ENCODE measurements around the gene NSUN5. TPM values are rescaled to one million over a fixed set of nuclear protein-coding genes. Genes with fewer than 3 reads are reported as not detected.
A peak's percentile ranks its signal among the peaks of the same experiment; 100 is the strongest.

The NSUN5 gene
- 10 to 100 TPM; 53.3 to 57.0 TPM for total RNA-seq

GRCh38 chr7:73308665-73309214 lies at the start of gene NSUN5:
NSUN5 (minus strand) TSS chr7:73308826; CDS start chr7:73308790, 36 bp downstream.
- Mint-ChIP-seq H3K9me3 (no peaks in the 10 kb centered on the region), H3K4me3 (peak within 1 kb of the TSS; percentile 99), H3K36me3 (ENCODE audit: low read depth) (peaks cover 24% of the 10 kb centered on the region), H3K27me3 (ENCODE audit: low read depth) (no peaks in the 10 kb centered on the region), H3K27ac (peak within 1 kb of the TSS; percentile 93), H3K4me1 (ENCODE audit: low read depth) (peaks cover 28% of the 10 kb centered on the region)
- intact Hi-C loops (cut with micrococcal nuclease), result loop anchor here (1.0 kb wide), 1 partner anchor 214 kb away; the partner anchor contains the start of gene BAZ1B
- peak; percentile 95 for DNase-seq
- CTCF ChIA-PET, result interaction anchor here (0.6 to 1.4 kb wide), 2 partner anchors 143 to 256 kb away, joined by 3 to 4 read pairs; no protein-coding TSS in a partner anchor

GRCh38 chr7:73356159-73356558 lies 47.5 kb upstream of the NSUN5 start:
- H3K36me3 Mint-ChIP-seq (ENCODE audit: low read depth), result no peaks in the 10 kb centered on the region
- no peaks in the 10 kb centered on the region for H3K27me3 Mint-ChIP-seq (ENCODE audit: low read depth)
- H3K27ac Mint-ChIP-seq, result no peak overlapping the region
- peaks cover 13% of the 10 kb centered on the region for H3K4me1 Mint-ChIP-seq (ENCODE audit: low read depth)
- H3K9me3 Mint-ChIP-seq, result peaks cover 4% of the 10 kb centered on the region
- DNase-seq, result no peak
- CTCF ChIA-PET, result no interaction called here
- H3K4me3 Mint-ChIP-seq, result no peak overlapping the region
- intact Hi-C loops (cut with micrococcal nuclease), result no loop called here

GRCh38 chr7:73354821-73355220 lies 46.2 kb upstream of the NSUN5 start:
- Mint-ChIP-seq H3K36me3 (ENCODE audit: low read depth) (no peaks in the 10 kb centered on the region), H3K4me1 (ENCODE audit: low read depth) (peaks cover 13% of the 10 kb centered on the region), H3K9me3 (peaks cover 4% of the 10 kb centered on the region), H3K27me3 (ENCODE audit: low read depth) (no peaks in the 10 kb centered on the region), H3K27ac (no peak overlapping the region), H3K4me3 (no peak overlapping the region)
- CTCF ChIA-PET, result no interaction called here
- intact Hi-C loops (cut with micrococcal nuclease), result no loop called here
- DNase-seq, result no peak

- H3K4me1 Mint-ChIP-seq (ENCODE audit: low read depth), result peaks cover 9% of the 10 kb centered on the region
- peaks cover 4% of the 10 kb centered on the region for H3K9me3 Mint-ChIP-seq
- no peak overlapping the region for H3K4me3 Mint-ChIP-seq
- intact Hi-C loops (cut with micrococcal nuclease), result no loop called here
- no peaks in the 10 kb centered on the region for H3K27me3 Mint-ChIP-seq (ENCODE audit: low read depth)
- DNase-seq, result no peak
- CTCF ChIA-PET, result interaction anchor here (0.6 kb wide), 1 partner anchor 9 kb away, joined by 4 read pairs; no protein-coding TSS in a partner anchor
- H3K36me3 Mint-ChIP-seq (ENCODE audit: low read depth), result no peaks in the 10 kb centered on the region
- H3K27ac Mint-ChIP-seq, result no peak overlapping the region
These were observed 45.6 kb upstream of the NSUN5 start for GRCh38 chr7:73354196-73354595.

GRCh38 chr7:73353243-73353642 lies 44.6 kb upstream of the NSUN5 start:
- DNase-seq, result no peak
- intact Hi-C loops (cut with micrococcal nuclease), result no loop called here
- peaks cover 4% of the 10 kb centered on the region for H3K9me3 Mint-ChIP-seq

GRCh38 chr7:73352784-73353183 lies 44.2 kb upstream of the NSUN5 start:
- no peak overlapping the region for H3K4me3 Mint-ChIP-seq
- CTCF ChIA-PET, result no interaction called here
- no peaks in the 10 kb centered on the region for H3K4me1 Mint-ChIP-seq (ENCODE audit: low read depth)
- no peak for DNase-seq
- H3K27ac Mint-ChIP-seq, result no peak overlapping the region
- H3K36me3 Mint-ChIP-seq (ENCODE audit: low read depth), result no peaks in the 10 kb centered on the region
- intact Hi-C loops (cut with micrococcal nuclease), result no loop called here
- peaks cover 4% of the 10 kb centered on the region for H3K9me3 Mint-ChIP-seq
- H3K27me3 Mint-ChIP-seq (ENCODE audit: low read depth), result no peaks in the 10 kb centered on the region

More at GRCh38 chr7:73353243-73353642, 44.6 kb upstream of the NSUN5 start:
- no peaks in the 10 kb centered on the region for H3K36me3 Mint-ChIP-seq (ENCODE audit: low read depth)
- CTCF ChIA-PET, result no interaction called here
- H3K27ac Mint-ChIP-seq, result no peak overlapping the region
- H3K27me3 Mint-ChIP-seq (ENCODE audit: low read depth), result no peaks in the 10 kb centered on the region
- H3K4me3 Mint-ChIP-seq, result no peak overlapping the region
- H3K4me1 Mint-ChIP-seq (ENCODE audit: low read depth), result peaks cover 4% of the 10 kb centered on the region

- no peaks in the 10 kb centered on the region for H3K36me3 Mint-ChIP-seq (ENCODE audit: low read depth)
- DNase-seq, result no peak
- peaks cover 4% of the 10 kb centered on the region for H3K9me3 Mint-ChIP-seq
- no peaks in the 10 kb centered on the region for H3K4me1 Mint-ChIP-seq (ENCODE audit: low read depth)
- H3K27ac Mint-ChIP-seq, result no peak overlapping the region
- intact Hi-C loops (cut with micrococcal nuclease), result no loop called here
- CTCF ChIA-PET, result interaction anchor here (0.9 kb wide), 1 partner anchor 482 kb away, joined by 3 read pairs; no protein-coding TSS in a partner anchor
- no peaks in the 10 kb centered on the region for H3K27me3 Mint-ChIP-seq (ENCODE audit: low read depth)
- H3K4me3 Mint-ChIP-seq, result no peak overlapping the region
These were observed 43.0 kb upstream of the NSUN5 start for GRCh38 chr7:73351447-73352167.

GRCh38 chr7:73350306-73351068 lies 41.9 kb upstream of the NSUN5 start:
- Mint-ChIP-seq H3K27me3 (ENCODE audit: low read depth) (no peaks in the 10 kb centered on the region), H3K4me3 (no peak overlapping the region), H3K27ac (no peak overlapping the region), H3K4me1 (ENCODE audit: low read depth) (no peaks in the 10 kb centered on the region), H3K36me3 (ENCODE audit: low read depth) (no peaks in the 10 kb centered on the region), H3K9me3 (peaks cover 4% of the 10 kb centered on the region)
- CTCF ChIA-PET, result interaction anchor here (0.9 kb wide), 1 partner anchor 483 kb away, joined by 3 read pairs; no protein-coding TSS in a partner anchor
- intact Hi-C loops (cut with micrococcal nuclease), result no loop called here
- no peak for DNase-seq

- Mint-ChIP-seq H3K4me1 (ENCODE audit: low read depth) (no peaks in the 10 kb centered on the region), H3K9me3 (peaks cover 4% of the 10 kb centered on the region)
These were observed 41.1 kb upstream of the NSUN5 start for GRCh38 chr7:73349763-73350162.

GRCh38 chr7:73345951-73346350 lies 37.3 kb upstream of the NSUN5 start:
- H3K27ac Mint-ChIP-seq, result no peak overlapping the region
- CTCF ChIA-PET, result no interaction called here
- H3K27me3 Mint-ChIP-seq (ENCODE audit: low read depth), result no peaks in the 10 kb centered on the region
- H3K9me3 Mint-ChIP-seq, result no peaks in the 10 kb centered on the region
- H3K4me1 Mint-ChIP-seq (ENCODE audit: low read depth), result no peaks in the 10 kb centered on the region
- intact Hi-C loops (cut with micrococcal nuclease), result no loop called here
- DNase-seq, result no peak
- H3K4me3 Mint-ChIP-seq, result no peak overlapping the region
- H3K36me3 Mint-ChIP-seq (ENCODE audit: low read depth), result no peaks in the 10 kb centered on the region

More at GRCh38 chr7:73349763-73350162, 41.1 kb upstream of the NSUN5 start:
- CTCF ChIA-PET, result no interaction called here
- intact Hi-C loops (cut with micrococcal nuclease), result no loop called here
- H3K36me3 Mint-ChIP-seq (ENCODE audit: low read depth), result no peaks in the 10 kb centered on the region
- H3K27ac Mint-ChIP-seq, result no peak overlapping the region
- H3K27me3 Mint-ChIP-seq (ENCODE audit: low read depth), result no peaks in the 10 kb centered on the region
- no peak for DNase-seq
- no peak overlapping the region for H3K4me3 Mint-ChIP-seq

- H3K27me3 Mint-ChIP-seq (ENCODE audit: low read depth), result no peaks in the 10 kb centered on the region
These were observed 36.9 kb upstream of the NSUN5 start for GRCh38 chr7:73345538-73345937.

GRCh38 chr7:73343671-73344380 lies 35.2 kb upstream of the NSUN5 start:
- Mint-ChIP-seq H3K36me3 (ENCODE audit: low read depth) (no peaks in the 10 kb centered on the region), H3K27me3 (ENCODE audit: low read depth) (no peaks in the 10 kb centered on the region), H3K4me1 (ENCODE audit: low read depth) (no peaks in the 10 kb centered on the region), H3K4me3 (no peak overlapping the region), H3K9me3 (no peaks in the 10 kb centered on the region), H3K27ac (no peak overlapping the region)
- intact Hi-C loops (cut with micrococcal nuclease), result no loop called here
- CTCF ChIA-PET, result interaction anchor here (0.7 kb wide), 1 partner anchor 37 kb away, joined by 4 read pairs; no protein-coding TSS in a partner anchor
- no peak for DNase-seq

More at GRCh38 chr7:73345538-73345937, 36.9 kb upstream of the NSUN5 start:
- no peak for DNase-seq
- H3K27ac Mint-ChIP-seq, result no peak overlapping the region
- no peaks in the 10 kb centered on the region for H3K9me3 Mint-ChIP-seq
- no peaks in the 10 kb centered on the region for H3K36me3 Mint-ChIP-seq (ENCODE audit: low read depth)
- CTCF ChIA-PET, result no interaction called here
- intact Hi-C loops (cut with micrococcal nuclease), result no loop called here
- H3K4me1 Mint-ChIP-seq (ENCODE audit: low read depth), result no peaks in the 10 kb centered on the region
- no peak overlapping the region for H3K4me3 Mint-ChIP-seq
